ENCODE measurements around the gene IQGAP2.

- TF ChIP-seq CTBP1 (IDR thresholded peaks at IDR 0.05; ENCODE audit: borderline replicate concordance), result no peak
- no peak for TF ChIP-seq SP1 (IDR thresholded peaks at IDR 0.05)
- TF ChIP-seq SUZ12 (IDR thresholded peaks at IDR 0.05), result no peak
- no peak for TF ChIP-seq PKNOX1 (IDR thresholded peaks at IDR 0.05)
- no peak for TF ChIP-seq BHLHE40 (IDR thresholded peaks at IDR 0.05; ENCODE audit: borderline replicate concordance)
- no peak for TF ChIP-seq FOXM1 (IDR thresholded peaks at IDR 0.05; ENCODE audit: borderline replicate concordance)
- no peak for TF ChIP-seq NFRKB (IDR thresholded peaks at IDR 0.05)
- no peak for TF ChIP-seq LEF1 (IDR thresholded peaks at IDR 0.05; ENCODE audit: borderline replicate concordance)
- no peak for TF ChIP-seq FOXK2 (IDR thresholded peaks at IDR 0.05)
- no peak for TF ChIP-seq ARNT (IDR thresholded peaks at IDR 0.05)
- no peak for TF ChIP-seq TARDBP (IDR thresholded peaks at IDR 0.05)
- no peak for TF ChIP-seq HDGF (IDR thresholded peaks at IDR 0.05; ENCODE audit: borderline replicate concordance)
- no peak for TF ChIP-seq FOXA1 (IDR thresholded peaks at IDR 0.05)
- no peak for TF ChIP-seq ELF4 (IDR thresholded peaks at IDR 0.05)
Observed at GRCh38 chr5:76683816-76684731, 281.0 kb downstream of the IQGAP2 start.
